HG03460 (cell line): ENCODE data around the gene TIAM1.

Experiments
- ATAC-seq: cut with Tn5 transposase; IDR thresholded peaks from one replicate; pipeline ENCODE4 v1.9.1; 2021; ENCODE audit not compliant: unreplicated experiment

Gene TIAM1

GRCh38 chr21:31286621-31287020 lies 57.4 kb downstream of the TIAM1 start:
- ATAC-seq, result no peak

- ATAC-seq, result no peak
Observed at GRCh38 chr21:31284797-31285397, 59.2 kb downstream of the TIAM1 start.

GRCh38 chr21:31283025-31283424 lies 61.0 kb downstream of the TIAM1 start:
- ATAC-seq, result no peak

GRCh38 chr21:31282095-31282709 lies 61.9 kb downstream of the TIAM1 start:
- ATAC-seq, result no peak

- ATAC-seq, result no peak
Observed at GRCh38 chr21:31281561-31281960, 62.5 kb downstream of the TIAM1 start.

- ATAC-seq, result no peak
Observed at GRCh38 chr21:31279986-31280385, 64.1 kb downstream of the TIAM1 start.

GRCh38 chr21:31279214-31279613 lies 64.8 kb downstream of the TIAM1 start:
- no peak for ATAC-seq

- no peak for ATAC-seq
Observed at GRCh38 chr21:31278511-31279130, 65.4 kb downstream of the TIAM1 start.

- ATAC-seq, result no peak
Observed at GRCh38 chr21:31276663-31277062, 67.4 kb downstream of the TIAM1 start.

GRCh38 chr21:31275901-31276300 lies 68.2 kb downstream of the TIAM1 start:
- ATAC-seq, result no peak

GRCh38 chr21:31273278-31273677 lies 70.8 kb downstream of the TIAM1 start:
- no peak for ATAC-seq

- ATAC-seq, result no peak
Observed at GRCh38 chr21:31268090-31268489, 76.0 kb downstream of the TIAM1 start.

- no peak for ATAC-seq
Observed at GRCh38 chr21:31267644-31268043, 76.4 kb downstream of the TIAM1 start.

GRCh38 chr21:31266241-31266640 lies 77.8 kb downstream of the TIAM1 start:
- no peak for ATAC-seq

- ATAC-seq, result no peak
Observed at GRCh38 chr21:31265366-31266013, 78.6 kb downstream of the TIAM1 start.

- ATAC-seq, result no peak
Observed at GRCh38 chr21:31264574-31264973, 79.5 kb downstream of the TIAM1 start.

GRCh38 chr21:31262728-31263127 lies 81.3 kb downstream of the TIAM1 start:
- ATAC-seq, result no peak

- ATAC-seq, result no peak
Observed at GRCh38 chr21:31261759-31262158, 82.3 kb downstream of the TIAM1 start.

GRCh38 chr21:31260790-31261189 lies 83.3 kb downstream of the TIAM1 start:
- no peak for ATAC-seq

- ATAC-seq, result no peak
Observed at GRCh38 chr21:31258073-31258472, 86.0 kb downstream of the TIAM1 start.

- ATAC-seq, result no peak
Observed at GRCh38 chr21:31257265-31257664, 86.8 kb downstream of the TIAM1 start.

GRCh38 chr21:31255896-31256295 lies 88.2 kb downstream of the TIAM1 start:
- no peak for ATAC-seq
